SJCRH30 (cell line): Measurements from ENCODE around the gene MTHFD1L. TPM values are rescaled to one million over a fixed set of nuclear protein-coding genes. Genes with fewer than 3 reads are reported as not detected.

Experiments used
- DNase-seq, 2 experiments: peaks; one replicate each; pipeline ENCODE4 v3.0.0-alpha.2; 2015 to 2020
- H3K27ac ChIP-seq: fragments of 250-450 bp; sonication (Bioruptor Pico); 2 replicates; pipeline ENCODE4 v1.5.1; 2020; ENCODE audit warnings: mild to moderate bottlenecking, moderate library complexity
- H3K27me3 ChIP-seq: fragments of 250-450 bp; sonication (Bioruptor Pico); 2 replicates; pipeline ENCODE4 v1.5.1; 2020; ENCODE audit warnings: mild to moderate bottlenecking, moderate library complexity
- H3K36me3 ChIP-seq: fragments of 250-450 bp; sonication (Bioruptor Pico); 2 replicates; pipeline ENCODE4 v1.5.1; 2020; ENCODE audit warnings: mild to moderate bottlenecking, moderate library complexity
- H3K4me1 ChIP-seq: fragments of 250-450 bp; sonication (Bioruptor Pico); 2 replicates; pipeline ENCODE4 v1.5.1; 2020; ENCODE audit warnings: mild to moderate bottlenecking, moderate library complexity
- H3K4me3 ChIP-seq: fragments of 250-450 bp; sonication (Bioruptor Pico); 2 replicates; pipeline ENCODE4 v1.5.1; 2020; ENCODE audit warnings: mild to moderate bottlenecking, moderate library complexity
- H3K9me3 ChIP-seq: fragments of 250-450 bp; sonication (Bioruptor Pico); replicated peaks from 2 replicates; pipeline ENCODE4 v1.5.1; 2020; ENCODE audit warnings: mild to moderate bottlenecking, moderate library complexity
- total RNA-seq: library from RNA; depleted of rRNA; stranded (reverse); fragments of >200 nt; shearing (Covaris generic); gene quantifications from 2 replicates; pipeline ENCODE4 v1.2.3, GENCODE V29; 2014

Gene MTHFD1L
- total RNA-seq, 1 experiment from 2014 or later, result 51.3 TPM

DNA sequence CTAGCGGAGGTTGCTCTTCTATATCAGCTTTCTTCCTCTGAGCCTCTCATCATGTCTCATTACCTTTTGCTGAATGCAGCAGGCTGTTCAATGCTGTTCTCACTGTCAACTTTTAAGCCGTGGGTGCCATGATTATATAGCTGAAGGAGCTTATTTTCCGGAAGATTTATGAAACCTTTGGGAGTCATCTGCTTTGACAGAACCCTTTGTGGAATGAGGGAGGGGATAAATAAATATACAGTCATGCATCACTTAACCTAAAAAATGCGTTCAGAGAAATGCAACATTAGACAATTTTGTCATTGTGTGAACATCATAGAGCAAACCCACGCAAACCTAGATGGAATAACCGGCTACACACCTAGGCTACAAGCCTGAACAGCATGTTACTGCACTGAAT is 272.0 kb downstream of the MTHFD1L start:
- no peak overlapping the region for H3K4me3 ChIP-seq
- H3K9me3 ChIP-seq, result peaks cover 3% of the 10 kb centered on the region; the same call in 1 of the 2 replicates
- no peak overlapping the region for H3K27ac ChIP-seq
- no peaks in the 10 kb centered on the region for H3K27me3 ChIP-seq
- peaks cover 27% of the 10 kb centered on the region for H3K4me1 ChIP-seq
- no peak for DNase-seq
- no peaks in the 10 kb centered on the region for H3K36me3 ChIP-seq

- no peak overlapping the region for H3K4me3 ChIP-seq
- DNase-seq, result no peak
- H3K9me3 ChIP-seq, result no peaks in the 10 kb centered on the region; the same call in 1 of the 2 replicates
- no peaks in the 10 kb centered on the region for H3K36me3 ChIP-seq
- no peak overlapping the region for H3K27ac ChIP-seq
- peaks cover 35% of the 10 kb centered on the region for H3K4me1 ChIP-seq
- no peaks in the 10 kb centered on the region for H3K27me3 ChIP-seq
Observed at GRCh38 chr6:151139524-151139923, 274.0 kb downstream of the MTHFD1L start.

GRCh38 chr6:151140767-151141166 is 275.3 kb downstream of the MTHFD1L start:
- H3K9me3 ChIP-seq, result no peaks in the 10 kb centered on the region
- no peak overlapping the region for H3K27ac ChIP-seq
- peaks cover 35% of the 10 kb centered on the region for H3K4me1 ChIP-seq
- no peak for DNase-seq
- H3K4me3 ChIP-seq, result no peak overlapping the region
- no peaks in the 10 kb centered on the region for H3K36me3 ChIP-seq
- no peaks in the 10 kb centered on the region for H3K27me3 ChIP-seq

DNA sequence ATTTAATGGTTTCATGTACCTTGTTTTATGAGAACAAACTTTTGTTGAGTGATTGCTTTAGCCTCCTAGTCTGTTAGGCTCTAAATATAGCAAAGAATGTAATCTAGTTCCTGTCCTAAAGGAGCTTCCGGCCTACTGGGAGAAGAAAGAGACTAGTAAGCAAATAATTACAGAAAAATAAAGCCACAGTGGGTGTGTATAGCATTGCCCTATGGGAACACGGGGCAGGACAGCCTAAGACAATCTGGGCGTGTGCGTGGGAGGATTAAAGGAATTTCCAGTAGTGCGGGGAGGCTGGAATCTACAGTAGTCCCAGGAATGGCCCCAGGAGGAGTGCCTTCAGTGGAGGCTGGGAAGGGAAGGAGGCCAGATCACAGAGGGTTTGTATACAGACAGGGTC is 276.2 kb downstream of the MTHFD1L start:
- Histone ChIP-seq H3K36me3 (no peaks in the 10 kb centered on the region), H3K4me1 (peaks cover 29% of the 10 kb centered on the region), H3K9me3 (no peaks in the 10 kb centered on the region), H3K27ac (no peak overlapping the region), H3K4me3 (no peak overlapping the region), H3K27me3 (no peaks in the 10 kb centered on the region)
- peak in 1 of 2 experiments; percentile 29 for DNase-seq

- Histone ChIP-seq H3K4me3 (no peak overlapping the region), H3K4me1 (peaks cover 21% of the 10 kb centered on the region), H3K27ac (peak overlapping the region; percentile 22; the same call in 1 of the 2 replicates), H3K27me3 (no peaks in the 10 kb centered on the region), H3K9me3 (no peaks in the 10 kb centered on the region), H3K36me3 (no peaks in the 10 kb centered on the region)
- DNase-seq, result peak; percentile 95 to 97
Observed at GRCh38 chr6:151142676-151143075, 277.2 kb downstream of the MTHFD1L start.

GRCh38 chr6:151143337-151143736 is 277.8 kb downstream of the MTHFD1L start:
- DNase-seq, result peak in 1 of 2 experiments; percentile 34
- Histone ChIP-seq H3K36me3 (no peaks in the 10 kb centered on the region), H3K27me3 (no peaks in the 10 kb centered on the region), H3K9me3 (no peaks in the 10 kb centered on the region), H3K4me1 (peaks cover 19% of the 10 kb centered on the region), H3K4me3 (no peak overlapping the region), H3K27ac (peak overlapping the region; percentile 22; the same call in 1 of the 2 replicates)

- Histone ChIP-seq H3K36me3 (no peaks in the 10 kb centered on the region), H3K27ac (no peak overlapping the region), H3K27me3 (no peaks in the 10 kb centered on the region), H3K4me3 (no peak overlapping the region), H3K9me3 (no peaks in the 10 kb centered on the region), H3K4me1 (peaks cover 19% of the 10 kb centered on the region)
- no peak for DNase-seq
Observed at GRCh38 chr6:151143806-151144205, 278.3 kb downstream of the MTHFD1L start.

- H3K36me3 ChIP-seq, result no peaks in the 10 kb centered on the region
- H3K4me3 ChIP-seq, result no peak overlapping the region
- H3K9me3 ChIP-seq, result no peaks in the 10 kb centered on the region
Observed at GRCh38 chr6:151147118-151147832, 281.8 kb downstream of the MTHFD1L start.

DNA sequence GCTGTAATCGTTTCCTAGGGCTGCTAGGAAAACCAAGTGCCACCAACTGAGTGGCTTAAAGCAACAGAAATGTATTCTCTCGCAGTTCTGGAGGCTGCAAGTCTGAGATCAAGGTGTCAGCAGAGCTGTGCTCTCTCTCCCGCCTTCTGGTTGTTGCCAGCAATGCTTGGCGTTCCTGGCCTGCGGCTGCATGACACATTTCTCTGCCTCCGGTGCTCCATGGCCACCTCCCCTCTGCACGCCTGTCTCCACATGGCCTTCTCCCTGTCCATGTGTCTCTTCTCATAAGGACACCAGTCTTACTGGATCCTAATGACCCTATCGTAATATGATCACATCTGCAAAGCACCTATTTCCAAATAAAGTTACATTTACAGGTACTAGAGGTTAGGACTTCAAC is 282.6 kb downstream of the MTHFD1L start:
- H3K4me3 ChIP-seq, result no peak overlapping the region
- no peak overlapping the region for H3K27ac ChIP-seq
- no peaks in the 10 kb centered on the region for H3K36me3 ChIP-seq
- no peaks in the 10 kb centered on the region for H3K9me3 ChIP-seq
- no peaks in the 10 kb centered on the region for H3K27me3 ChIP-seq
- peaks cover 6% of the 10 kb centered on the region for H3K4me1 ChIP-seq
- no peak for DNase-seq

More at GRCh38 chr6:151147118-151147832, 281.8 kb downstream of the MTHFD1L start:
- DNase-seq, result no peak
- Histone ChIP-seq H3K27ac (no peak overlapping the region), H3K27me3 (no peaks in the 10 kb centered on the region), H3K4me1 (peaks cover 8% of the 10 kb centered on the region)

- H3K9me3 ChIP-seq, result no peaks in the 10 kb centered on the region
- H3K4me1 ChIP-seq, result peaks cover 5% of the 10 kb centered on the region
- no peaks in the 10 kb centered on the region for H3K36me3 ChIP-seq
- no peak for DNase-seq
- no peak overlapping the region for H3K27ac ChIP-seq
- H3K27me3 ChIP-seq, result no peaks in the 10 kb centered on the region
- no peak overlapping the region for H3K4me3 ChIP-seq
Observed at GRCh38 chr6:151149793-151150192, 284.3 kb downstream of the MTHFD1L start.
